Testis (tissue), 3 donors: ENCODE results near the gene PDLIM5. TPM values are rescaled to one million over a fixed set of nuclear protein-coding genes. Genes with fewer than 3 reads are reported as not detected.

Source experiments
- DNase-seq: peaks from one replicate; pipeline ENCODE4 v3.0.0-alpha.2; 2019
- H3K27ac ChIP-seq, 2 donors: fragments of 200-600 bp; sonication (generic); one replicate each; pipeline ENCODE4 v1.5.1; 2019
- H3K27me3 ChIP-seq: fragments of 200-600 bp; sonication (generic); one replicate; pipeline ENCODE4 v1.5.1; 2019
- H3K36me3 ChIP-seq: fragments of 200-600 bp; sonication (generic); one replicate; pipeline ENCODE4 v1.5.1; 2017; ENCODE audit warnings: low read depth; ENCODE audit errors: missing control alignments
- H3K4me1 ChIP-seq: fragments of 200-600 bp; sonication (generic); one replicate; pipeline ENCODE4 v1.5.1; 2019
- H3K4me3 ChIP-seq, 2 donors: fragments of 200-600 bp; sonication (generic); one replicate each; pipeline ENCODE4 v1.5.1; 2017 to 2019
- H3K9me3 ChIP-seq: fragments of 200-600 bp; sonication (generic); one replicate; pipeline ENCODE4 v1.5.1; 2017
- CTCF ChIP-seq, 3 experiments: fragments of 450-650 bp in 2 of 3; fragments of 200-600 bp in 1 of 3; sonication (generic) in 1 of 3; IDR thresholded peaks; one replicate each; pipeline ENCODE4 v1.5.1; 2016 to 2019; ENCODE audit warnings: antibody characterized with exemption in 3 of 3, mild to moderate bottlenecking in 2 of 3, moderate library complexity in 1 of 3
- POLR2A ChIP-seq: fragments of 450-650 bp; IDR thresholded peaks from one replicate; pipeline ENCODE4 v1.6.1; 2017; ENCODE audit warnings: antibody characterized with exemption, mild to moderate bottlenecking, moderate library complexity
- WGBS, 2 donors: methylation state at CpG; one replicate each; pipeline ENCODE4 v1.1.5; 2018; 5-methylcytosine and 5-hydroxymethylcytosine counted together
- intact Hi-C: fragments of 100-400 bp; cut with DNase I; formaldehyde crosslinking; loops from one replicate; pipeline ENCODE4 v1.15.1; 2023; ENCODE audit warnings: low total_unique reads
- polyA plus RNA-seq: library from polyadenylated mRNA; stranded (reverse); fragments of 350-450 nt; fragmentation: Illumina TruSeq; extraction: RNeasy Lipid Tissue Mini Kit (QIAGEN cat#74804); gene quantifications from one replicate; pipeline ENCODE4 v1.2.3, GENCODE V29; 2014; ENCODE audit warnings: low read depth, low replicate concordance; ENCODE audit not compliant: insufficient read depth
- total RNA-seq, 2 donors: library from RNA; depleted of rRNA; stranded (reverse); fragments of >200 nt; gene quantifications; one replicate each; pipeline ENCODE4 v1.2.3, GENCODE V29; 2016

The PDLIM5 gene
- total and polyA plus RNA-seq, 3 donors from 2014 or later: 45.5 to 86.8 (median 86.1) TPM

DNA sequence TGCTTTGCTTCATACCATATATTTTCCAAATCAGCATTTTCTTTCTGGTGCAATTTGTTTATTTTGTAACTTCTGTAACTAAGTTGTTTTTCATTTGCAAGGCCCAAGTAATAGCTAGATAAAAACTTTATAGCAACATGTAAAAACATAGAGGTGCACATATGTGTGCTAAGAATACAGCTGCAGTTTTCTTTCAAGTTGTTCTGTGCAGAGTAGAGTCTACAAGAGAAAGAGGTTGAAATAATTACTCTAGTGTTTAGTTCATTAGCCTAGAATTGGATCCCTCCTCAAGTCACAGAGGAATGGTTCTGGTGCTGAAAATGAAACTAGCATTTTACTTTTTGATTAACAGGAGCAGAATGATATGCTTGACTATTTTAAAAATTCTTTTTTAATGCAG lies 32.2 kb upstream of the PDLIM5 start:
- no peak for TF ChIP-seq CTCF (IDR thresholded peaks at IDR 0.05)
- no peak for TF ChIP-seq POLR2A
- intact Hi-C loops: no loop called here
- Histone ChIP-seq H3K4me1 (no peaks in the 10 kb centered on the region), H3K4me3 (no peak overlapping the region), H3K27ac (no peak overlapping the region), H3K9me3 (no peaks in the 10 kb centered on the region), H3K36me3 (no peaks in the 10 kb centered on the region), H3K27me3 (no peaks in the 10 kb centered on the region)
- DNase-seq: no peak

GRCh38 chr4:94419956-94420355 lies 31.8 kb upstream of the PDLIM5 start:
- DNase-seq: no peak
- Histone ChIP-seq H3K27ac (no peak overlapping the region), H3K9me3 (no peaks in the 10 kb centered on the region), H3K27me3 (no peaks in the 10 kb centered on the region), H3K4me1 (no peaks in the 10 kb centered on the region), H3K4me3 (no peak overlapping the region), H3K36me3 (no peaks in the 10 kb centered on the region)
- intact Hi-C loops: no loop called here
- 48 to 67% methylated on average over 3 of the region's 3 CpGs for WGBS, 2 donors
- TF ChIP-seq POLR2A: no peak
- TF ChIP-seq CTCF (IDR thresholded peaks at IDR 0.05): no peak

GRCh38 chr4:94420356-94420755 lies 31.4 kb upstream of the PDLIM5 start:
- TF ChIP-seq POLR2A (no peak), CTCF (IDR thresholded peaks at IDR 0.05) (no peak)
- no peaks in the 10 kb centered on the region for H3K9me3 ChIP-seq
- no peaks in the 10 kb centered on the region for H3K36me3 ChIP-seq
- no peak overlapping the region for H3K27ac ChIP-seq
- 87 to 89% methylated on average over 2 of the region's 2 CpGs for WGBS, 2 donors
- H3K4me1 ChIP-seq: no peaks in the 10 kb centered on the region
- intact Hi-C loops: no loop called here
- H3K4me3 ChIP-seq: no peak overlapping the region
- no peak for DNase-seq
- H3K27me3 ChIP-seq: no peaks in the 10 kb centered on the region

- no peak for DNase-seq
- H3K9me3 ChIP-seq: no peaks in the 10 kb centered on the region
- H3K36me3 ChIP-seq: no peaks in the 10 kb centered on the region
- no peak for TF ChIP-seq CTCF (IDR thresholded peaks at IDR 0.05)
- no peak for TF ChIP-seq POLR2A
- H3K4me3 ChIP-seq: no peak overlapping the region
- intact Hi-C loops: no loop called here
- no peak overlapping the region for H3K27ac ChIP-seq
- 71 to 76% methylated on average over 1 of the region's 1 CpG for WGBS, 2 donors
- no peaks in the 10 kb centered on the region for H3K4me1 ChIP-seq
- H3K27me3 ChIP-seq: no peaks in the 10 kb centered on the region
Measured at GRCh38 chr4:94426783-94427182, 25.0 kb upstream of the PDLIM5 start.

- H3K27ac ChIP-seq: no peak overlapping the region
Measured at GRCh38 chr4:94428884-94429283, 22.9 kb upstream of the PDLIM5 start.

More at GRCh38 chr4:94428884-94429283, 22.9 kb upstream of the PDLIM5 start:
- Histone ChIP-seq H3K9me3 (no peaks in the 10 kb centered on the region), H3K4me1 (no peaks in the 10 kb centered on the region), H3K36me3 (no peaks in the 10 kb centered on the region), H3K27me3 (no peaks in the 10 kb centered on the region), H3K4me3 (no peak overlapping the region)
- no peak for DNase-seq
- 77 to 84% methylated on average over 1 of the region's 1 CpG for WGBS, 2 donors
- TF ChIP-seq CTCF (IDR thresholded peaks at IDR 0.05) (no peak), POLR2A (no peak)
- intact Hi-C loops: no loop called here
